CD4-positive, CD25-positive, alpha-beta regulatory T cell (primary cell): Measurements from ENCODE around the gene COL21A1. TPM values are rescaled to one million over a fixed set of nuclear protein-coding genes. Genes with fewer than 3 reads are reported as not detected.

Experiments used
- ATAC-seq, 2 donors: fragments of 150-1000 bp; cut with Tn5 transposase; one replicate each; pipeline ENCODE4 v1.10.0; 2021; ENCODE audit warnings: low read depth in 2 of 2, moderate number of reproducible peaks in 2 of 2, moderate library complexity in 1 of 2
- DNase-seq, 3 donors: peaks; one replicate each; pipeline versions ENCODE4 v3.0.0 to v3.0.0-alpha.2; 2012 to 2022; ENCODE audit warnings: mixed read lengths in 1 of 3
- H3K27ac ChIP-seq: one replicate; pipeline ENCODE4 v1.7.0; 2013; ENCODE audit warnings: mild to moderate bottlenecking, low read length; ENCODE audit not compliant: insufficient read depth, poor library complexity, severe bottlenecking
- H3K27me3 ChIP-seq: one replicate; pipeline ENCODE4 v1.7.0; 2013; ENCODE audit warnings: low read length; ENCODE audit not compliant: control insufficient read depth, insufficient read depth
- H3K36me3 ChIP-seq: one replicate; pipeline ENCODE4 v1.7.0; 2013; ENCODE audit warnings: mild to moderate bottlenecking, low read length, moderate library complexity; ENCODE audit not compliant: control insufficient read depth, insufficient read depth
- H3K4me1 ChIP-seq: 2 replicates; pipeline ENCODE4 v1.7.0; 2013; ENCODE audit warnings: mild to moderate bottlenecking, low read length; ENCODE audit not compliant: insufficient read depth, control insufficient read depth, poor library complexity, severe bottlenecking
- H3K4me3 ChIP-seq: one replicate; pipeline ENCODE4 v1.7.0; 2013; ENCODE audit warnings: low read depth, mild to moderate bottlenecking, low read length, moderate library complexity
- H3K9me3 ChIP-seq, 2 experiments: 1 replicate in 1 of 2; 2 replicates in 1 of 2; pipeline ENCODE4 v1.7.0; 2013; ENCODE audit warnings: low read length in 2 of 2, mild to moderate bottlenecking in 1 of 2, moderate library complexity in 1 of 2; ENCODE audit not compliant: control insufficient read depth in 2 of 2
- H3K27ac Mint-ChIP-seq, 3 donors: one replicate each; pipeline ENCODE4 v1.8.0; 2020 to 2022; ENCODE audit warnings: mild to moderate bottlenecking in 3 of 3, mixed read lengths in 3 of 3, moderate library complexity in 2 of 3
- H3K27me3 Mint-ChIP-seq: one replicate; pipeline ENCODE4 v1.8.0; 2022; ENCODE audit warnings: mild to moderate bottlenecking, mixed read lengths
- H3K36me3 Mint-ChIP-seq: one replicate; pipeline ENCODE4 v1.8.0; 2020; ENCODE audit warnings: mixed read lengths
- H3K4me1 Mint-ChIP-seq, 4 donors: one replicate each; pipeline ENCODE4 v1.8.0; 2020 to 2022; ENCODE audit warnings: mixed read lengths in 4 of 4, mild to moderate bottlenecking in 1 of 4
- H3K4me3 Mint-ChIP-seq, 4 donors: one replicate each; pipeline ENCODE4 v1.8.0; 2020 to 2022; ENCODE audit warnings: mild to moderate bottlenecking in 4 of 4, mixed read lengths in 4 of 4, moderate library complexity in 3 of 4
- H3K9me3 Mint-ChIP-seq, 7 donors: one replicate each; pipeline ENCODE4 v1.8.0; 2020 to 2022; ENCODE audit warnings: mixed read lengths in 7 of 7, mild to moderate bottlenecking in 3 of 7, moderate library complexity in 2 of 7
- polyA plus RNA-seq, 4 donors: library from polyadenylated mRNA; unstranded; fragments of 300-500 nt; fragmentation: Illumina TruSeq; gene quantifications; one replicate each; pipeline ENCODE4 v1.2.3, GENCODE V29; 2021
- total RNA-seq: library from RNA; stranded (reverse); gene quantifications from one replicate; pipeline ENCODE4 v1.2.3, GENCODE V29; 2022

Gene COL21A1
- total and polyA plus RNA-seq, 5 donors from 2014 or later = not detected

DNA sequence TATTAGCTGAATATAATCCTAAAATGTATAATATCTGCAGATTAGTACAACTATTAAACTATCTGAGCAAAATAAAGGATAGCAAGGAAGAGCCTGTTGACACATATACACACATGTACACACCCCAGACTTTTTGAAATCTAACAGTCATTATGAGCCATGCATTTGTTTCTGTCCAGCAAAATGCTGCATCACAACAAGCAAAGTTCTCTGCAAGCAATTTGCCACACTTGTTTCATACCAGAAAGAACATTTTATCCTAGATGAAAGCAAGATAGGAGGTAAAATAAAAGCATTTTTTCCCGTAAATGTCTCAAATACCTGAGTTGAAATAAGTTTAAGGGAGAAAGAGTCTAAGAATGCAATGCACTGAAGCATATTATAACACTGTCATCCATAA lies 145.2 kb downstream of the COL21A1 start:
- ATAC-seq (no peak), DNase-seq (no peak)
- peaks cover 2 to 23% (median 4%) of the 10 kb centered on the region in 7 donors for H3K9me3 Mint-ChIP-seq
- no peaks in the 10 kb centered on the region for H3K9me3 ChIP-seq
- H3K4me1 ChIP-seq = no peaks in the 10 kb centered on the region
- no peak overlapping the region for H3K4me3 ChIP-seq
- H3K27me3 ChIP-seq = no peaks in the 10 kb centered on the region
- H3K4me1 Mint-ChIP-seq = no peaks in the 10 kb centered on the region
- no peak overlapping the region for H3K27ac ChIP-seq
- no peak overlapping the region for H3K4me3 Mint-ChIP-seq
- H3K27ac Mint-ChIP-seq = no peak overlapping the region
- H3K36me3 ChIP-seq = no peaks in the 10 kb centered on the region
- no peaks in the 10 kb centered on the region for H3K27me3 Mint-ChIP-seq
- H3K36me3 Mint-ChIP-seq = no peaks in the 10 kb centered on the region

DNA sequence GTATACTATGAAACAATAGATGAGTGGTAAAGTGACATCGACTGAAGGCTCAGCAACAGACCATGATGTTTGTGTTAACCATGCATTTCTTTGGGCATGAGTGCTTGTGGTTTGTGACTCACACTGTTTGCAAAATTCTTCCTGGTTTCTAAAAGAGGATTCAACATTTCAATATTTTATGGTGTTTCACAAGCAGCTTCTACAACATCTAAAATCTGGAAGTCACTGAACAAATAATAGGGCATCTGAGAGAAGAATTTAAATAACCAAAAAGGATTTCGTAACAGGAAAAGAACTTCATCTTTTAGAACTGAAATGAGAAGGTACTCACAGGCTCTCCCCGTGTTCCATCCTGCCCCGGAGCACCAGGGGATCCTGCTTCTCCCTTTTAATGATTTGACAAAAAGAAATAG lies 146.2 kb downstream of the COL21A1 start:
- H3K4me3 ChIP-seq = no peak overlapping the region
- ATAC-seq (no peak), DNase-seq (no peak)
- Mint-ChIP-seq H3K27me3 (no peaks in the 10 kb centered on the region), H3K36me3 (no peaks in the 10 kb centered on the region), H3K9me3 (peaks cover 1 to 22% (median 2%) of the 10 kb centered on the region in 7 donors), H3K27ac (no peak overlapping the region), H3K4me3 (no peak overlapping the region), H3K4me1 (no peaks in the 10 kb centered on the region)
- H3K36me3 ChIP-seq = no peaks in the 10 kb centered on the region
- no peaks in the 10 kb centered on the region for H3K9me3 ChIP-seq
- no peaks in the 10 kb centered on the region for H3K4me1 ChIP-seq
- no peaks in the 10 kb centered on the region for H3K27me3 ChIP-seq
- H3K27ac ChIP-seq = no peak overlapping the region

DNA sequence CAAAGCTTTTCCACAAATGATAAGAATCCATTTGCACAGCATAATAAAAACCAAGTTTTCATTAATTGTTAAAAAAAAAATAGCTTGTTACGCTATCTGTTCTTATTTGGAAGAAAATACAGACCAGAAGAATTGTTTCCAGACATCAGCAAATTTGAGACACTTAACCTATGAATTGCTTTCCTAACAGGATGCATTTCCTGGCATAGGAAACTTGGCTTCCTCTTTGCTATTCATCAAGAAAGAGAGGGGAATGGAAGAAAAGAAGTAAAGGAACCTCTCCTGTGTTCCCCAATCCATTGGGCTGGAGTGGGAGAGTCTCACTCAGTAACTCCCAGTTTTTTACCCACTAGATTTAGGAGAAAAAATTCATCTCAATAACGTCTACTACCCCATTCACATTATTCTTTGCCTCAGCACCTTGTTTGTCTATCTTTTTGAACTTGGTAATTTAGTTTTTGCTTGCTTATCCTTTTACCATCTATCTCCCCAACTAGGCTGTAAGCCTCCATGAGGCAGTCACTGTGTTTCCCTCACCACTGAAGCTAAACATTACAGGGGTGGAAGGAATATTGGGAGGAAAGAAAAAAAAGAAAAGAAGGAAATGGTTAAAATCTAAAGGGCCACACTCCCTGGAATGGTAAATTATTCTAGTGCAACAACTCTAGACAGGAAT lies 150.3 kb downstream of the COL21A1 start:
- no peak overlapping the region for H3K4me3 Mint-ChIP-seq
- H3K4me1 Mint-ChIP-seq = no peaks in the 10 kb centered on the region

DNA sequence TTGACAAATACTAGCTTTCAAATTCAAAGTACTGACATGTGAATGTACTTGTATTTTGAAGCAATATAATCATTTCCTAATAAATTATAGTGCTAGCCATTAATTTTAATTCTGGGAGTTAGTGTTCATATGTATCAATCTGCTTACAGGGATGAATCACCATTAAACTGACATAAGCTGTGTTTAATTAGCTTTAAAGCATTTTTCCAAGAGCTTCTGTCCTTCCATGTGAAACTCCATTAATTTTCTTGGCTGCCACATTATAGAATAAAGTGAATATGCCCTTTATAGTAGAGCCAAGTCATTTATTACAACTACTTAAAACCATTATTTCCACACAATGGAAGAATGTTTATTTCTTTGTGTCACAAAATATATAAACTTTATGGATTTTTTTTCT lies 150.8 kb downstream of the COL21A1 start:
- Mint-ChIP-seq H3K27ac (no peak overlapping the region), H3K4me1 (no peaks in the 10 kb centered on the region), H3K27me3 (no peaks in the 10 kb centered on the region), H3K9me3 (peaks cover 2 to 30% (median 7%) of the 10 kb centered on the region in 7 donors), H3K4me3 (no peak overlapping the region), H3K36me3 (no peaks in the 10 kb centered on the region)
- DNase-seq (no peak), ATAC-seq (no peak)
- Histone ChIP-seq H3K4me3 (no peak overlapping the region), H3K4me1 (no peaks in the 10 kb centered on the region), H3K36me3 (no peaks in the 10 kb centered on the region), H3K27me3 (no peaks in the 10 kb centered on the region), H3K27ac (no peak overlapping the region), H3K9me3 (no peaks in the 10 kb centered on the region)

More for the DNA sequence above, 150.3 kb downstream of the COL21A1 start:
- DNase-seq (no peak), ATAC-seq (no peak)
- Histone ChIP-seq H3K4me3 (no peak overlapping the region), H3K9me3 (no peaks in the 10 kb centered on the region), H3K27me3 (no peaks in the 10 kb centered on the region), H3K4me1 (no peaks in the 10 kb centered on the region), H3K27ac (no peak overlapping the region), H3K36me3 (no peaks in the 10 kb centered on the region)
- H3K27ac Mint-ChIP-seq = no peak overlapping the region
- peaks cover 2 to 30% (median 7%) of the 10 kb centered on the region in 7 donors for H3K9me3 Mint-ChIP-seq
- no peaks in the 10 kb centered on the region for H3K27me3 Mint-ChIP-seq
- H3K36me3 Mint-ChIP-seq = no peaks in the 10 kb centered on the region

DNA sequence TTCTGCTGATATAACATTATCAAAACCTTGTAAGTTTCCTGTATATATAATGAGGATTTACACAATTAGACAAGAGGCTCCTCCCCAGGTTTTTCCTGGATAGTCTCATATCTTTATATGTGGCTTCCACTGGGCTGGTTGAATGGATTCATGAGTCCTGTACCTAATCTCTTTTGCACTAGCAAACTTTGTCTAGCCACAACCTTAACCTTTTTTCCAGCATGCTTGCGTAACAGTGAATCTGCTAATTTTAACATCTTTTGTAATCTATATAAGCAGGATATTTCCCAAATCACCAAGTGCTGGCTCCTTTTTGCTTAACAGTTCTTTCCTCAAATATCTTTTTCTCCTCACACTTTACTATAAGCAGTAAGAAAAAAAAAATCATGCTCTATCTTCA lies 153.6 kb downstream of the COL21A1 start:
- ATAC-seq = no peak
- Histone ChIP-seq H3K9me3 (no peaks in the 10 kb centered on the region), H3K4me3 (no peak overlapping the region), H3K4me1 (no peaks in the 10 kb centered on the region), H3K36me3 (no peaks in the 10 kb centered on the region), H3K27me3 (no peaks in the 10 kb centered on the region), H3K27ac (no peak overlapping the region)
- H3K4me3 Mint-ChIP-seq = no peak overlapping the region
- no peak for DNase-seq
- H3K27ac Mint-ChIP-seq = no peak overlapping the region
- peaks cover 0 to 14% (median 7%) of the 10 kb centered on the region in 7 donors for H3K9me3 Mint-ChIP-seq
- H3K27me3 Mint-ChIP-seq = no peaks in the 10 kb centered on the region
- H3K4me1 Mint-ChIP-seq = no peaks in the 10 kb centered on the region
- H3K36me3 Mint-ChIP-seq = no peaks in the 10 kb centered on the region

DNA sequence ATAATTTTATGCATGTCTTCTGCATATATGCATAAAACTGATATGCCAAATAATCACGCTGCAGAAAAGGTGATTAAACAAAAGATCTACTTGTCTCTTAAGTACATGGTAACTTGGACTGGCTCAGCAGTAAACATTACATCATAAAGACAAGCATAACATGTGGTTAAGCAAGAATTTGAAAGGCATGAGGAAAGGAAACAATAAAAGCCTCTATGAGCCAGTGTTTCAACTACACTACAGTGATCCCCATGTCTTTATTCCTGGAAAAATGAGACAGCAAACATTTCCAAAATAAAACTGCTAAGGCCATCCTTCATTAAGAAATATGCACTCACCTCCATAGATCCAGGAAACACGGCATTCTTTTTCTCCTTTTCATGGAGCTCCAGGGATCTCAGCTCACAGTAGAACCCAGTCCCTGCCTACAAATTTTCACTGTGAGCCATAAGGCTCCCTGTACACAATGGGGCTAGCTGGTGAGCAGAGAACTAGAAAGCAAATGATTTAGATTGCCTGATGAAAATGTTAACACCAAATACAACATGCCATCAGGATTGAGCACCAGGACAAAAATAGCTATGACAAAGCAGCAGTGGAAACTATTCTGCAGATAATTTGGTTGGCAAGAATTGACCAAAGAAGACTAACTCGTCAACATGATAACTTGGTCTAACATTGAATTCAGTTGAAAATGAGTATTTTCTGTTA lies 156.1 kb downstream of the COL21A1 start:
- DNase-seq = no peak
- Mint-ChIP-seq H3K27me3 (no peaks in the 10 kb centered on the region), H3K4me3 (no peak overlapping the region), H3K4me1 (no peaks in the 10 kb centered on the region), H3K9me3 (peaks cover 2 to 21% (median 7%) of the 10 kb centered on the region in 7 donors), H3K36me3 (no peaks in the 10 kb centered on the region), H3K27ac (no peak overlapping the region)
- Histone ChIP-seq H3K4me3 (no peak overlapping the region), H3K4me1 (no peaks in the 10 kb centered on the region), H3K27me3 (no peaks in the 10 kb centered on the region), H3K27ac (no peak overlapping the region), H3K9me3 (no peaks in the 10 kb centered on the region), H3K36me3 (no peaks in the 10 kb centered on the region)
- ATAC-seq = no peak

DNA sequence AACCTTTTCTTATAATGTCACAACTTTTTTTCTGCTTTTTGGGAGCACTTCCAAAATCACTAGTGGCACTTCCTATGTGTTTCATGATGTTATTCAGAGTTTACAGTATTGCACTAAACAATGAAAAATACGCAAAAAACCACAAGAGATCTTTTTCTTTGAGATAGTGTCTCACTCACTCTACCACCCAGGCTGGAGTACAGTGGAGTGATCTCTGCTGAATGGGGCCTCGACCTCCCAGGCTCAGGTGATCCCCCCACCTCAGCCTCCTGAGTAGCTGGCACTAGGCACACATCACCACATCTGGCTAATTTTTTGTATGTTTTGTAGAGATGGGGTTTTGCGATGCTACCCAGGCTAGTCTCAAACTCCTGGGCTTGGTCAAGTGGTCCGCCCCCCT lies 158.7 kb downstream of the COL21A1 start:
- no peaks in the 10 kb centered on the region for H3K4me1 Mint-ChIP-seq
- H3K4me3 Mint-ChIP-seq = no peak overlapping the region
- DNase-seq = no peak

DNA sequence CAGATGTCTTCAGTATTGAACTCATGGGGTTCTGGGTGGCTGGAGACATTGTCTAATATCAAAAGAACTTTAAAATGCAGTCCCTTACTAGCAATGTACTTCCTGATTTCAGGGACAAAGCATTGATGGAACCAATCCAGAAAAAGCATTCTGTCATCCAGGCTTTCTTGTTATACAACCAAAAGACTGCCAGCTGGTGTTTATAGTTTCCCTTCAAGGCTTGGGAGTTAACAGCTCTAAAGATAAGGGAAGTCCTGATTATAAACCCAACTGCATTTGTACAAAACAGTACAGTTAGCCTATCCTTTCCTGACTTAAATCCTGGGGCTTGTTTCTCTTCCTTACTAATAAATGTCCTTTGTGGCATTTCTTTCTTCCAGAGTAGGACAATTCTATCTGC lies 160.0 kb downstream of the COL21A1 start:
- ATAC-seq (no peak), DNase-seq (no peak)
- Histone ChIP-seq H3K36me3 (no peaks in the 10 kb centered on the region), H3K27me3 (no peaks in the 10 kb centered on the region), H3K27ac (no peak overlapping the region), H3K9me3 (no peaks in the 10 kb centered on the region), H3K4me1 (no peaks in the 10 kb centered on the region), H3K4me3 (no peak overlapping the region)
- no peaks in the 10 kb centered on the region for H3K4me1 Mint-ChIP-seq
- no peak overlapping the region for H3K27ac Mint-ChIP-seq
- no peak overlapping the region for H3K4me3 Mint-ChIP-seq
- peaks cover 0 to 11% (median 0%) of the 10 kb centered on the region in 7 donors for H3K9me3 Mint-ChIP-seq
- no peaks in the 10 kb centered on the region for H3K36me3 Mint-ChIP-seq
- no peaks in the 10 kb centered on the region for H3K27me3 Mint-ChIP-seq

More for the DNA sequence above, 158.7 kb downstream of the COL21A1 start:
- Mint-ChIP-seq H3K27me3 (no peaks in the 10 kb centered on the region), H3K36me3 (no peaks in the 10 kb centered on the region), H3K9me3 (peaks cover 0 to 13% (median 2%) of the 10 kb centered on the region in 7 donors), H3K27ac (no peak overlapping the region)
- H3K36me3 ChIP-seq = no peaks in the 10 kb centered on the region
- H3K4me3 ChIP-seq = no peak overlapping the region
- ATAC-seq = no peak
- H3K4me1 ChIP-seq = no peaks in the 10 kb centered on the region
- no peaks in the 10 kb centered on the region for H3K9me3 ChIP-seq
- H3K27ac ChIP-seq = no peak overlapping the region
- no peaks in the 10 kb centered on the region for H3K27me3 ChIP-seq
